Measurements from ENCODE around the gene TGM1. TPM values are rescaled to one million over a fixed set of nuclear protein-coding genes. Genes with fewer than 3 reads are reported as not detected.
A peak's percentile ranks its signal among the peaks of the same experiment; 100 is the strongest.

TGM1 gene
- total and polyA plus RNA-seq, 12 donors: 0.28 to 2.7 (median 0.89) TPM; not detected in 1

- TF ChIP-seq POLR2A (IDR thresholded peaks at IDR 0.05): no peak
- TF ChIP-seq, protein P1, sequence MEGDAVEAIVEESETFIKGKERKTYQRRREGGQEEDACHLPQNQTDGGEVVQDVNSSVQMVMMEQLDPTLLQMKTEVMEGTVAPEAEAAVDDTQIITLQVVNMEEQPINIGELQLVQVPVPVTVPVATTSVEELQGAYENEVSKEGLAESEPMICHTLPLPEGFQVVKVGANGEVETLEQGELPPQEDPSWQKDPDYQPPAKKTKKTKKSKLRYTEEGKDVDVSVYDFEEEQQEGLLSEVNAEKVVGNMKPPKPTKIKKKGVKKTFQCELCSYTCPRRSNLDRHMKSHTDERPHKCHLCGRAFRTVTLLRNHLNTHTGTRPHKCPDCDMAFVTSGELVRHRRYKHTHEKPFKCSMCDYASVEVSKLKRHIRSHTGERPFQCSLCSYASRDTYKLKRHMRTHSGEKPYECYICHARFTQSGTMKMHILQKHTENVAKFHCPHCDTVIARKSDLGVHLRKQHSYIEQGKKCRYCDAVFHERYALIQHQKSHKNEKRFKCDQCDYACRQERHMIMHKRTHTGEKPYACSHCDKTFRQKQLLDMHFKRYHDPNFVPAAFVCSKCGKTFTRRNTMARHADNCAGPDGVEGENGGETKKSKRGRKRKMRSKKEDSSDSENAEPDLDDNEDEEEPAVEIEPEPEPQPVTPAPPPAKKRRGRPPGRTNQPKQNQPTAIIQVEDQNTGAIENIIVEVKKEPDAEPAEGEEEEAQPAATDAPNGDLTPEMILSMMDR (IDR thresholded peaks at IDR 0.05): no peak
- Histone ChIP-seq H3K9me3 (replicated peaks in 1 of 3) (no peaks in the 10 kb centered on the region), H3K4me3 (no peak overlapping the region), H3K36me3 (replicated peaks in 1 of 2) (peaks cover 0 to 3% of the 10 kb centered on the region in 2 donors), H3K27me3 (no peaks in the 10 kb centered on the region), H3K27ac (no peak overlapping the region), H3K4me1 (replicated peaks in 1 of 2) (no peaks in the 10 kb centered on the region)
- 88 to 93% (median 90%) methylated on average over 19 to 20 of the region's 20 CpGs for WGBS, 4 donors
- intact Hi-C loops (cut with DNase I): no loop called here
- DNase-seq: no peak
Measured at GRCh38 chr14:24261256-24261968, 1.6 kb downstream of the TGM1 start.

DNA sequence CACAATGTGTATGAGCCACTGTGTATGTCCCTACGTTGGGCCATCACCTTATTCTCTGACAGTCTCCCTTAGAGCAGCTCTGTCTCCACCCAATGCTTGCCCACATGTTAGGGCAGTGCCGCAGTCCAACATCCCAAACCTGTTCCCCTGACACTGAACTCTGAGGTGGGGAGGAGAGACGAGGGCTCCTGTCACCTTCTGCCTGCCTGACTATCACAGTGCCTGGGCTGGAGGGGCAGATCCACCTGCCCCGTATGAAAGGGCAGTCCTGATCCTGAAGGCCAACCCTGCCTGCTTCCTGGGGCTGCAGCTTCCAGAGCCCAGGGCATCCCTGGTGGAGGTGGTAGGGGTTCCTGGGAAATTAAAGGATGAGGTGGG lies 2.2 kb downstream of the TGM1 start:
- Histone ChIP-seq H3K4me3 (no peak overlapping the region), H3K9me3 (replicated peaks in 1 of 3) (no peaks in the 10 kb centered on the region), H3K27me3 (no peaks in the 10 kb centered on the region), H3K4me1 (replicated peaks in 1 of 2) (no peaks in the 10 kb centered on the region), H3K36me3 (replicated peaks in 1 of 2) (no peaks in the 10 kb centered on the region), H3K27ac (no peak overlapping the region)
- TF ChIP-seq, protein P1 (IDR thresholded peaks at IDR 0.05): no peak
- TF ChIP-seq POLR2A (IDR thresholded peaks at IDR 0.05): no peak
- intact Hi-C loops (cut with DNase I): no loop called here
- no peak for DNase-seq
- 59 to 91% (median 83%) methylated on average over 2 to 4 of the region's 4 CpGs for WGBS, 4 donors

GRCh38 chr14:24260026-24260779 lies 2.8 kb downstream of the TGM1 start:
- no peaks in the 10 kb centered on the region for H3K27me3 ChIP-seq
- DNase-seq: no peak
- H3K36me3 ChIP-seq (replicated peaks in 1 of 2): no peaks in the 10 kb centered on the region
- 84 to 87% (median 87%) methylated on average over 9 to 16 of the region's 16 CpGs for WGBS, 4 donors
- intact Hi-C loops (cut with DNase I): no loop called here
- H3K9me3 ChIP-seq (replicated peaks in 1 of 3): no peaks in the 10 kb centered on the region
- no peak for TF ChIP-seq POLR2A (IDR thresholded peaks at IDR 0.05)
- TF ChIP-seq, protein P1 (IDR thresholded peaks at IDR 0.05): no peak
- H3K27ac ChIP-seq: peak overlapping the region in 1 of 5 donors; percentile 68
- H3K4me1 ChIP-seq (replicated peaks in 1 of 2): no peaks in the 10 kb centered on the region
- H3K4me3 ChIP-seq: no peak overlapping the region

GRCh38 chr14:24259282-24260025 lies 3.5 kb downstream of the TGM1 start:
- Histone ChIP-seq H3K27ac (peak overlapping the region in 1 of 5 donors; percentile 68), H3K9me3 (replicated peaks in 1 of 3) (no peaks in the 10 kb centered on the region), H3K27me3 (no peaks in the 10 kb centered on the region), H3K4me1 (replicated peaks in 1 of 2) (no peaks in the 10 kb centered on the region), H3K36me3 (replicated peaks in 1 of 2) (no peaks in the 10 kb centered on the region), H3K4me3 (no peak overlapping the region)
- intact Hi-C loops (cut with DNase I): no loop called here
- TF ChIP-seq POLR2A (IDR thresholded peaks at IDR 0.05): no peak
- TF ChIP-seq, protein P1 (IDR thresholded peaks at IDR 0.05): no peak
- 80 to 90% (median 85%) methylated on average over 11 to 16 of the region's 16 CpGs for WGBS, 4 donors
- DNase-seq: peak in 1 of 7 donors; percentile 40
